HG02588 (cell line): ENCODE results near the gene TPM3.
"Not testable (repeated sequence)": the region's sequence is repeated elsewhere in the genome, so short reads cannot be mapped to it uniquely, and the experiment has no call there.

ENCODE experiments used
- ATAC-seq: cut with Tn5 transposase; IDR thresholded peaks from one replicate; pipeline ENCODE4 v1.9.1; 2021; ENCODE audit warnings: mild to moderate bottlenecking, moderate library complexity; ENCODE audit not compliant: unreplicated experiment

TPM3 gene

GRCh38 chr1:154206196-154206595 is 14.3 kb upstream of the TPM3 start, which contains the start of gene CFAP141:
Gene CFAP141 (minus strand): TSS chr1:154206333. CDS start chr1:154206307, 26 bp downstream.
- no peak for ATAC-seq

GRCh38 chr1:154205778-154206177 is 13.9 kb upstream of the TPM3 start:
- ATAC-seq: not testable (repeated sequence)

GRCh38 chr1:154199563-154199879 is 7.6 kb upstream of the TPM3 start:
- no peak for ATAC-seq

GRCh38 chr1:154198756-154199562 is 7.1 kb upstream of the TPM3 start:
- no peak for ATAC-seq

GRCh38 chr1:154193821-154194220 is 1.9 kb upstream of the TPM3 start:
- ATAC-seq: no peak

GRCh38 chr1:154192476-154192875 is 576 bp upstream of the TPM3 start:
- ATAC-seq: no peak

GRCh38 chr1:154190550-154190949 is 1.4 kb downstream of the TPM3 start:
- no peak for ATAC-seq

GRCh38 chr1:154186852-154187501 is 4.9 kb downstream of the TPM3 start:
- no peak for ATAC-seq

GRCh38 chr1:154186177-154186576 is 5.7 kb downstream of the TPM3 start:
- ATAC-seq: no peak

- ATAC-seq: peak; percentile 81
Observed at GRCh38 chr1:154183046-154183915, 8.6 kb downstream of the TPM3 start.

GRCh38 chr1:154182344-154183045 is 9.4 kb downstream of the TPM3 start:
- ATAC-seq: peak; percentile 48

GRCh38 chr1:154181944-154182343 is 10.0 kb downstream of the TPM3 start:
- no peak for ATAC-seq

- ATAC-seq: no peak
Observed at GRCh38 chr1:154179946-154180687, 11.8 kb downstream of the TPM3 start.

GRCh38 chr1:154178911-154179811 is 12.7 kb downstream of the TPM3 start:
- ATAC-seq: no peak

GRCh38 chr1:154178013-154178412 is 13.9 kb downstream of the TPM3 start:
- no peak for ATAC-seq

GRCh38 chr1:154176337-154176736 is 15.6 kb downstream of the TPM3 start:
- no peak for ATAC-seq

GRCh38 chr1:154174654-154175053 is 17.2 kb downstream of the TPM3 start:
- ATAC-seq: no peak

GRCh38 chr1:154171880-154172279 is 20.0 kb downstream of the TPM3 start:
- ATAC-seq: no peak

- no peak for ATAC-seq
Observed at GRCh38 chr1:154171223-154171583, 20.7 kb downstream of the TPM3 start.
